H1 (cell line): ENCODE data around the gene VAMP3.

Experiments used
- CTCF ChIP-seq, 3 experiments: IDR thresholded peaks; 1 replicate in 2 of 3; 2 replicates in 1 of 3; pipeline versions ENCODE4 v1.5.1 to v1.6.1; 2011; ENCODE audit warnings: low read length in 3 of 3, mild to moderate bottlenecking in 3 of 3, inconsistent platforms in 2 of 3, low read depth in 1 of 3, moderate library complexity in 1 of 3; ENCODE audit not compliant: insufficient read depth in 1 of 3; ENCODE audit errors: control extremely low read depth in 1 of 3
- RNF2 ChIP-seq: fragments of 200-900, 300-1000 bp; sonication (generic); IDR thresholded peaks from 2 replicates; pipeline ENCODE4 v1.7.1; 2016; ENCODE audit warnings: borderline replicate concordance, low read depth, mild to moderate bottlenecking, antibody characterized with exemption, low read length; ENCODE audit not compliant: poor library complexity, severe bottlenecking; ENCODE audit errors: missing control alignments
- RXRA ChIP-seq: IDR thresholded peaks from 2 replicates; pipeline ENCODE4 v1.6.1; 2011; ENCODE audit warnings: low read depth, mild to moderate bottlenecking, low read length, moderate library complexity; ENCODE audit not compliant: insufficient read depth
- TAF1 ChIP-seq: IDR thresholded peaks from 2 replicates; pipeline ENCODE4 v1.6.1; 2011; ENCODE audit warnings: mild to moderate bottlenecking, low read depth, low read length
- TCF12 ChIP-seq: IDR thresholded peaks from 2 replicates; pipeline ENCODE4 v1.6.1; 2011; ENCODE audit warnings: low read depth, mild to moderate bottlenecking, low read length
- ZNF274 ChIP-seq: IDR thresholded peaks from 2 replicates; pipeline ENCODE4 v1.7.0; 2012; ENCODE audit warnings: low read length, borderline replicate concordance; ENCODE audit errors: extremely low read depth

GRCh38 chr1:7755448-7755847 lies 15.6 kb upstream of the VAMP3 start:
- no peak for TF ChIP-seq ZNF274
- no peak for TF ChIP-seq TCF12
- peak in 2 of 3 experiments; percentile 57 to 66; a peak in 3 of 4 replicates for TF ChIP-seq CTCF (IDR thresholded peaks at IDR 0.05; ENCODE audit: control extremely low read depth in 1 of 3, insufficient read depth in 1 of 3, low read depth in 1 of 3, low read length in 3 of 3)
- no peak for TF ChIP-seq RXRA
- TF ChIP-seq TAF1, result no peak
- no peak for TF ChIP-seq RNF2
